Lower lobe of right lung (tissue), 2 donors: ENCODE results near the gene PHLPP1. TPM values are rescaled to one million over a fixed set of nuclear protein-coding genes. Genes with fewer than 3 reads are reported as not detected.
"Not testable (repeated sequence)": the region's sequence is repeated elsewhere in the genome, so short reads cannot be mapped to it uniquely, and the experiment has no call there.

Experiments
- ATAC-seq, 2 donors: fragments of 200-7000 bp; cut with Tn5 transposase; one replicate each; pipeline ENCODE4 v1.9.1; 2020 to 2022; ENCODE audit warnings: mild to moderate bottlenecking in 2 of 2, moderate library complexity in 2 of 2
- DNase-seq: peaks from one replicate; pipeline ENCODE4 v3.0.0-alpha.2; 2020
- H3K27ac ChIP-seq: fragments of 200-600 bp; one replicate; pipeline ENCODE4 v1.8.0; 2022
- H3K27me3 ChIP-seq: fragments of 200-600 bp; one replicate; pipeline ENCODE4 v1.8.0; 2022; ENCODE audit warnings: low read depth
- H3K36me3 ChIP-seq: fragments of 200-600 bp; one replicate; pipeline ENCODE4 v1.8.0; 2022; ENCODE audit warnings: mild to moderate bottlenecking
- H3K4me1 ChIP-seq: fragments of 200-600 bp; one replicate; pipeline ENCODE4 v1.8.0; 2022
- H3K4me3 ChIP-seq: fragments of 200-600 bp; one replicate; pipeline ENCODE4 v1.8.0; 2022; ENCODE audit warnings: mild to moderate bottlenecking
- H3K9me3 ChIP-seq: fragments of 200-600 bp; one replicate; pipeline ENCODE4 v1.8.0; 2022
- intact Hi-C: fragments of 100-400 bp; cut with DNase I; formaldehyde crosslinking; loops from one replicate; pipeline ENCODE4 v1.11.0; 2022
- total RNA-seq: library from RNA; stranded (reverse); fragmentation: NEBNext Ultra II Directional; extraction: Animal tissue kit (Norgen Biotek cat#: 25700); gene quantifications from one replicate; pipeline ENCODE4 v1.2.1, GENCODE V29; 2021
- TF ChIP-seq, protein P1 (sequence below): fragments of 200-600 bp; IDR thresholded peaks from one replicate; pipeline ENCODE4 v1.8.0; 2022; ENCODE audit warnings: antibody characterized with exemption, mild to moderate bottlenecking
- donor health status: DM: no; HTN: yes; CAD: no; lungs with severe emphysema.

Gene PHLPP1
- total RNA-seq, 1 donor from 2014 or later: 12.6 TPM

DNA sequence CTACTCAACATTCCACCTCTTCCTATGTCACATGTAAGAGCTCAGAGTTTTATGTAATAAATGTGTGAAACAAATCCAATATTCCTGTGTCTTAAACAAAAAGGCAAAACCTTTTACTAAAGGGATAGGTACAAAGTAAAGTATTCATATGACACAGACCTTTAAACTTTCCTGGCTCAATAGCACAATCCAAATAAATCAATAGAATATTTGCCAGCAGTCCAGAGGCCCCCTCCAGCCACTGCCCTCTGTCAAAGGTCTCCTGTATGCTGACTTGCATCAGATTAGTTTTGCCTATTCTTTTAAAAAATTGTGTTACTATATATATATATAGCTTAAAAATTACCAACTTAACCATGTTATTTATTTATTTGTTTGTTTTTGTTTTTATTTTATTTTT is 17.7 kb upstream of the PHLPP1 start:
- intact Hi-C loops: no loop called here
- H3K4me3 ChIP-seq: no peak overlapping the region
- no peaks in the 10 kb centered on the region for H3K9me3 ChIP-seq
- no peak for ATAC-seq
- no peaks in the 10 kb centered on the region for H3K36me3 ChIP-seq
- no peaks in the 10 kb centered on the region for H3K4me1 ChIP-seq
- no peak for DNase-seq
- TF ChIP-seq, protein P1, sequence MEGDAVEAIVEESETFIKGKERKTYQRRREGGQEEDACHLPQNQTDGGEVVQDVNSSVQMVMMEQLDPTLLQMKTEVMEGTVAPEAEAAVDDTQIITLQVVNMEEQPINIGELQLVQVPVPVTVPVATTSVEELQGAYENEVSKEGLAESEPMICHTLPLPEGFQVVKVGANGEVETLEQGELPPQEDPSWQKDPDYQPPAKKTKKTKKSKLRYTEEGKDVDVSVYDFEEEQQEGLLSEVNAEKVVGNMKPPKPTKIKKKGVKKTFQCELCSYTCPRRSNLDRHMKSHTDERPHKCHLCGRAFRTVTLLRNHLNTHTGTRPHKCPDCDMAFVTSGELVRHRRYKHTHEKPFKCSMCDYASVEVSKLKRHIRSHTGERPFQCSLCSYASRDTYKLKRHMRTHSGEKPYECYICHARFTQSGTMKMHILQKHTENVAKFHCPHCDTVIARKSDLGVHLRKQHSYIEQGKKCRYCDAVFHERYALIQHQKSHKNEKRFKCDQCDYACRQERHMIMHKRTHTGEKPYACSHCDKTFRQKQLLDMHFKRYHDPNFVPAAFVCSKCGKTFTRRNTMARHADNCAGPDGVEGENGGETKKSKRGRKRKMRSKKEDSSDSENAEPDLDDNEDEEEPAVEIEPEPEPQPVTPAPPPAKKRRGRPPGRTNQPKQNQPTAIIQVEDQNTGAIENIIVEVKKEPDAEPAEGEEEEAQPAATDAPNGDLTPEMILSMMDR: no peak
- no peak overlapping the region for H3K27ac ChIP-seq
- no peaks in the 10 kb centered on the region for H3K27me3 ChIP-seq

DNA sequence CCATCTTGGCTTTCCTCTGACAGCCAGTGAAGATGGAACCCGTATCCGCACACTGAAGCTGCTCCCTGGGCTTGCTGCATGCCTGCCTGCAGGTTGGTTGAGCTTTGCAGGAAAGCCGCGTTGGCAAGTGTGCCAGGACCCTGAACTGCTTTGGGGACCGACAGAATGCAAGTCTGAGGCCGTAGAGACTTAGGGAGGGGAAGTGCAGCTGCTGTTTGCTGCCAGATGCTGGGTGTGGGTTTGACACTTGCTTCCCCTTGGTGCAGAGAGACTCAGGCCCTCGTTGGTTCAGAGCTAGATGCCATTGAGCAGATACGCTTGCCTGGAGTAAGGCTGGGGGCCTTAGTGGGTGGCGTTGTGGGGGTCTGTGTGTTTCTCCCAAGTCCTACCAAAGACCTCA is 13.1 kb upstream of the PHLPP1 start:
- DNase-seq (no peak), ATAC-seq (no peak)
- no peak overlapping the region for H3K4me3 ChIP-seq
- H3K9me3 ChIP-seq: no peaks in the 10 kb centered on the region
- no peak overlapping the region for H3K27ac ChIP-seq
- intact Hi-C loops: no loop called here
- no peaks in the 10 kb centered on the region for H3K36me3 ChIP-seq
- H3K27me3 ChIP-seq: no peaks in the 10 kb centered on the region
- TF ChIP-seq, protein P1: no peak
- no peaks in the 10 kb centered on the region for H3K4me1 ChIP-seq

DNA sequence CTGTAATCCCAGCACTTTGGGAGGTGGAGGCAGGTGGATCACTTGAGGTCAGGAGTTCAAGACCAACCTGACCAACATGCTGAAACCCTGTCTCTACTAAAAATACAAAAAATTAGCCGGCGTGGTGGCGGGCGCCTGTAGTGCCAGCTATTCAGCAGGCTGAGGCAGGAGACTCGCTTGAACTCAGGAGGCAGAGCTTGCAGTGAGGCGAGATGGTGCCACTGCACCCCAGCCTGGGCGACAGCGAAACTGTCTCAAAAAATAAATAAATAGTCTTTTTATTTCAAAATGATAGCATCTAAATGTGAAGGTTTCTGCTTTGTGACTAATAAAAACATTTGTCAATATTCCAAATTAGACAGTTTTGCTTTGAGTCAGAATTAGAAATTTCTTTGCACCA is 8.5 kb upstream of the PHLPP1 start:
- H3K9me3 ChIP-seq, H3K36me3 ChIP-seq, H3K27ac ChIP-seq, H3K4me1 ChIP-seq, H3K4me3 ChIP-seq, ATAC-seq, H3K27me3 ChIP-seq, DNase-seq, intact Hi-C loops: not testable (repeated sequence)

DNA sequence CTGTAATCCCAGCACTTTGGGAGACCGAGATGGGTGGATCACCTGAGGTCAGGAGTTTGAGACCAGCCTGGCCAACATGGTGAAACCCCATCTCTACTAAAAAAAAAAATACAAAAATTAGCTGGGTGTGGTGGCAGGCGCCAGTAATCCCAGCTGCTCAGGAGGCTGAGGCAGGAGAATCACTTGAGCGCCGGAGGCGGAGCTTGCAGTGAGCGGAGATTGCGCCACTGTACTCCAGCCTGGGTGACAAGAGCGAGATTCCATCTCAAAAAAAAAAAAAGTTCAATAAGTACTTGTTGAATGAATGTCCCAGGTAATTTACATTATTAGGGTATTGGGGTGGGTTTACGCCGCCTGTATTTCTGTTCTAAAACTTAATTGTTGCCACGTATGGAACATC is 5.4 kb upstream of the PHLPP1 start:
- DNase-seq, H3K36me3 ChIP-seq, H3K9me3 ChIP-seq, H3K27me3 ChIP-seq, H3K4me3 ChIP-seq, H3K4me1 ChIP-seq, H3K27ac ChIP-seq, ATAC-seq: not testable (repeated sequence)
- intact Hi-C loops: loop anchor here (10.0 kb wide), 1 partner anchor 245 kb away; no protein-coding TSS in a partner anchor

DNA sequence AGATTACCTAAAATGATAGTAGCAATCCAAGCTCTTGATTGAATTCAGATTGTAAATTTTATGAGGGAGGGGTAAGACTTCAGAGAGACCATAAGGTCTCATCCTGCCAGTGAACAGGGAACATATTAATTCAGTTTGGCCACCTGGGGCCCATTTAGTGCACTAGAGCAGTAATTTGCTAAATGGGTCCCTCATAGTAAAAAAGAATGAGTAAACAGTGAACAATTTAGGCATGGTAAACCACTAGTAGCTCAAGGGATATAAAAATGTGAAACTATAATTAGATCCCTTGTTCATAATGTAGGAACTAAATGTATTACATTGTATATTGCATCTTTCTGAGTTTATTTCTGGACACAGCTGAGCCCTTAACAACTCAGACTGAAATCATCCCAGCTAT is 4.9 kb upstream of the PHLPP1 start:
- no peaks in the 10 kb centered on the region for H3K27me3 ChIP-seq
- H3K4me3 ChIP-seq: no peak overlapping the region
- TF ChIP-seq, protein P1: no peak
- H3K9me3 ChIP-seq: no peaks in the 10 kb centered on the region
- H3K36me3 ChIP-seq: no peaks in the 10 kb centered on the region
- H3K27ac ChIP-seq: no peak overlapping the region
- H3K4me1 ChIP-seq: peaks cover 6% of the 10 kb centered on the region
- ATAC-seq: no peak
- intact Hi-C loops: loop anchor here (10.0 kb wide), 1 partner anchor 244 kb away; no protein-coding TSS in a partner anchor
- no peak for DNase-seq

DNA sequence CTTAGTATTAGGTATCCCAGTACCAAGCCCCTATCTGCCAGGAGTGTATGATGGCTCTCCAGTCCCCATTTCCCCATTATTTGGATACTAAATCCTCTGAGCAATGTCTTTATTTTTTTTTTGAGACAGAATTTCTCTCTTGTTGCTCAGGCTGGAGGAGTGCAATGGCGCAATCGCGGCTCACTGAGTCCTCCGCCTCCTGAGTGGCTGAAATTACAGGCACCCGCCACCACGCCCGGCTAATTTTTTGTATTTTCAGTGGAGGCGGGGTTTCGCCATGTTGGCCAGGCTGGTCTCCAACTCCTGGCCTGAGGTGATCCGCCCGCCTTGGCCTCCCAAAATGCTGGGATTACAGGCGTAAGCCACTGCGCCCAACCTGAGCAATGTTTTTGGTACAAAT is 3.6 kb upstream of the PHLPP1 start:
- Histone ChIP-seq H3K4me3 (no peak overlapping the region), H3K27me3 (no peaks in the 10 kb centered on the region), H3K9me3 (no peaks in the 10 kb centered on the region), H3K4me1 (peaks cover 8% of the 10 kb centered on the region), H3K36me3 (no peaks in the 10 kb centered on the region), H3K27ac (no peak overlapping the region)
- intact Hi-C loops: loop anchor here (10.0 kb wide), 1 partner anchor 243 kb away; no protein-coding TSS in a partner anchor
- TF ChIP-seq, protein P1: no peak
- DNase-seq (no peak), ATAC-seq (no peak)
